Measurements from ENCODE around the gene L3MBTL4. TPM values are rescaled to one million over a fixed set of nuclear protein-coding genes. Genes with fewer than 3 reads are reported as not detected.

The L3MBTL4 gene
- total RNA-seq, 1 experiment from 2014 or later: not detected

DNA sequence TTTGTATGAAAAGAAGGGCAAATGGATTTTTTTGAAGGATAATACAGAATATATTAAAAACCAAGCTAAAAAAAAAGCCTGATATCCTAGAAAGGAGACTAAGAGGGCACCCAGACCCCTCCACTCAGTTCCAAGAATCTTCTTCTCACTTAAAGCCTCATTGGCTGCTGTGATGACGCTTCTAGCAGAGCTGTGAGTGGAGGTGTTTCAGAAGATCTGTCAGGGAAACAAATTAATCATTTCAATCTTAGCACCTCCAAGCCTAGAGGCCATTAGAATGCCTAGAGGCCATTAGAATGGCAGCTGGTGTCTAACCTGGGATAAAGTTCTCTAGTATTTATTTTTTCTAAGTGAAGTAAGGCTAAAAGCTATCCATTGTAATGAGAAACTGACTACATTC lies 355.2 kb downstream of the L3MBTL4 start:
- no peak overlapping the region for H3K4me3 ChIP-seq
- H3K4me1 ChIP-seq (replicated peaks; ENCODE audit: insufficient read depth): 0 out of 2 replicates have a peak, but pooled peaks cover 7% of the 10 kb centered on the region
- H4K20me1 ChIP-seq (ENCODE audit: insufficient read depth): no peaks in the 10 kb centered on the region
- no peaks in the 10 kb centered on the region for H3K9me2 ChIP-seq (ENCODE audit: insufficient read depth)
- POLR2A ChIA-PET (ENCODE audit: unreplicated experiment): no interaction called here
- no peaks in the 10 kb centered on the region for H3F3A ChIP-seq (ENCODE audit: insufficient read depth, low read depth)
- no peaks in the 10 kb centered on the region for H3K36me3 ChIP-seq (ENCODE audit: low read depth)
- no TSS peak for BruUV-seq (replicated peaks)
- H3K9me3 ChIP-seq (ENCODE audit: insufficient read depth, low read depth): no peaks in the 10 kb centered on the region
- H3K79me2 ChIP-seq (ENCODE audit: low read depth): no peaks in the 10 kb centered on the region
- CTCF ChIA-PET: no interaction called here
- DNase-seq: no peak
- H3K27ac ChIP-seq: no peak overlapping the region
- no peak for TF ChIP-seq EZH2 (IDR thresholded peaks at IDR 0.05; ENCODE audit: low read depth)
- TF ChIP-seq, protein P1, sequence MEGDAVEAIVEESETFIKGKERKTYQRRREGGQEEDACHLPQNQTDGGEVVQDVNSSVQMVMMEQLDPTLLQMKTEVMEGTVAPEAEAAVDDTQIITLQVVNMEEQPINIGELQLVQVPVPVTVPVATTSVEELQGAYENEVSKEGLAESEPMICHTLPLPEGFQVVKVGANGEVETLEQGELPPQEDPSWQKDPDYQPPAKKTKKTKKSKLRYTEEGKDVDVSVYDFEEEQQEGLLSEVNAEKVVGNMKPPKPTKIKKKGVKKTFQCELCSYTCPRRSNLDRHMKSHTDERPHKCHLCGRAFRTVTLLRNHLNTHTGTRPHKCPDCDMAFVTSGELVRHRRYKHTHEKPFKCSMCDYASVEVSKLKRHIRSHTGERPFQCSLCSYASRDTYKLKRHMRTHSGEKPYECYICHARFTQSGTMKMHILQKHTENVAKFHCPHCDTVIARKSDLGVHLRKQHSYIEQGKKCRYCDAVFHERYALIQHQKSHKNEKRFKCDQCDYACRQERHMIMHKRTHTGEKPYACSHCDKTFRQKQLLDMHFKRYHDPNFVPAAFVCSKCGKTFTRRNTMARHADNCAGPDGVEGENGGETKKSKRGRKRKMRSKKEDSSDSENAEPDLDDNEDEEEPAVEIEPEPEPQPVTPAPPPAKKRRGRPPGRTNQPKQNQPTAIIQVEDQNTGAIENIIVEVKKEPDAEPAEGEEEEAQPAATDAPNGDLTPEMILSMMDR (conservative IDR thresholded peaks at IDR 0.05): no peak
- H3K4me2 ChIP-seq: no peak overlapping the region
- H2AFZ ChIP-seq: no peak overlapping the region
- intact Hi-C loops (cut with micrococcal nuclease; ENCODE audit: unreplicated experiment): no loop called here
- H3K27me3 ChIP-seq (ENCODE audit: insufficient read depth, low read depth): no peaks in the 10 kb centered on the region

DNA sequence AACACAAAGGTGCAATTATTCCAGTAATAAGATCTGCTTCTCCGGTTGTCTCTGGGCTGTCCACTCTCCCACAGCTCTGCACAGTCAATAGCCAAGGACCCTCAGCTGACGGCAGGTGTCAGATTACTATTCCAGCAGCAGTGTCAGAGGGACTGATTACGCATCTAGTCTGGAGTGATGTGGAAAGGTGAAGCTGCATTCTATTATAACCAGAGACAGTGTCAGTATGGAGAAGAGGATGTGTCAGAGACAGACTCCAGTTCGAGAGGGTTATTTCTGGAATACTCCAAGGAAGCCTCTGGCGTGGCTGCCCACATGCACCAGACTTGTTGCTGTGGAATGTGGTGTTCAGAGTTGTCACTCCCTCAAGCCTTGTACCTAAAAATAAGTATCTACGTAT lies 355.8 kb downstream of the L3MBTL4 start:
- Histone ChIP-seq H3K36me3 (ENCODE audit: low read depth) (no peaks in the 10 kb centered on the region), H3K9me2 (ENCODE audit: insufficient read depth) (no peaks in the 10 kb centered on the region), H2AFZ (no peak overlapping the region), H3K9me3 (ENCODE audit: insufficient read depth, low read depth) (no peaks in the 10 kb centered on the region), H3K79me2 (ENCODE audit: low read depth) (no peaks in the 10 kb centered on the region), H3F3A (ENCODE audit: insufficient read depth, low read depth) (no peaks in the 10 kb centered on the region), H3K4me3 (no peak overlapping the region), H3K4me1 (replicated peaks; ENCODE audit: insufficient read depth) (0 out of 2 replicates have a peak, but pooled peaks cover 7% of the 10 kb centered on the region), H4K20me1 (ENCODE audit: insufficient read depth) (no peaks in the 10 kb centered on the region), H3K27ac (no peak overlapping the region), H3K27me3 (ENCODE audit: insufficient read depth, low read depth) (peaks cover under 1% of the 10 kb centered on the region; the same call in 1 of the 2 replicates), H3K4me2 (no peak overlapping the region)
- CTCF ChIA-PET: no interaction called here
- TF ChIP-seq, protein P1 (conservative IDR thresholded peaks at IDR 0.05): no peak
- no peak for TF ChIP-seq EZH2 (IDR thresholded peaks at IDR 0.05; ENCODE audit: low read depth)
- POLR2A ChIA-PET (ENCODE audit: unreplicated experiment): no interaction called here
- BruUV-seq (replicated peaks): no TSS peak
- intact Hi-C loops (cut with micrococcal nuclease; ENCODE audit: unreplicated experiment): no loop called here
- no peak for DNase-seq

DNA sequence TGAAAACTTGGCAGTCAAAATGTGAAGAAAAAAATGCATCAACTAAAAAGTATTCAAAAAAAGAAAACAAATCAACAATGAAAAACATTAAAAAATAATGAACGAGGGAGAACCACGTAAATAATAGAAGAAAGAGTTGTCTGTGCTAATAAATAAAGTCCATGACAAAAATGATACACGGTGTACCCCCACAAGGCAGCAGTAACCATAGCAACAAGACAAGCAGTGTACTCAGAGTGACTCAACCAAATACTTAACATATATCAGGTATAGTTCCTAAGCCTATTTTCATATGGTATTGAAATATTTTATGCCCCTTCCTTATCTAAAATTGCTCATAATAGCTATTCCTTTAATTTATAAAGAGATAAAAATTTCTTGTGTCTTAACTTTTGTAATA lies 357.1 kb downstream of the L3MBTL4 start:
- no peak overlapping the region for H3K4me2 ChIP-seq
- no peaks in the 10 kb centered on the region for H3K79me2 ChIP-seq (ENCODE audit: low read depth)
- no peak for DNase-seq
- no peak for TF ChIP-seq EZH2 (IDR thresholded peaks at IDR 0.05; ENCODE audit: low read depth)
- TF ChIP-seq, protein P1 (conservative IDR thresholded peaks at IDR 0.05): no peak
- H3K4me1 ChIP-seq (replicated peaks; ENCODE audit: insufficient read depth): 0 out of 2 replicates have a peak, but pooled peaks cover 7% of the 10 kb centered on the region
- H4K20me1 ChIP-seq (ENCODE audit: insufficient read depth): no peaks in the 10 kb centered on the region
- no peaks in the 10 kb centered on the region for H3F3A ChIP-seq (ENCODE audit: insufficient read depth, low read depth)
- no peaks in the 10 kb centered on the region for H3K9me2 ChIP-seq (ENCODE audit: insufficient read depth)
- no peak overlapping the region for H3K27ac ChIP-seq
- H2AFZ ChIP-seq: no peak overlapping the region
- ChIA-PET POLR2A (ENCODE audit: unreplicated experiment) (no interaction called here), CTCF (no interaction called here)
- peaks cover 13% of the 10 kb centered on the region for H3K27me3 ChIP-seq (ENCODE audit: insufficient read depth, low read depth)
- BruUV-seq (replicated peaks): no TSS peak
- intact Hi-C loops (cut with micrococcal nuclease; ENCODE audit: unreplicated experiment): no loop called here
- no peak overlapping the region for H3K4me3 ChIP-seq
- H3K36me3 ChIP-seq (ENCODE audit: low read depth): no peaks in the 10 kb centered on the region
- H3K9me3 ChIP-seq (ENCODE audit: insufficient read depth, low read depth): no peaks in the 10 kb centered on the region
